Muscle of leg (tissue), 11 donors: ENCODE results near the gene BAD. TPM values are rescaled to one million over a fixed set of nuclear protein-coding genes. Genes with fewer than 3 reads are reported as not detected.

Experiments used
- DNase-seq: peaks from one replicate; pipeline ENCODE4 v3.0.0; 2013
- H3K27ac ChIP-seq: one replicate; pipeline ENCODE4 v1.5.1; 2013; ENCODE audit warnings: mild to moderate bottlenecking, low read length, control low read depth
- H3K27me3 ChIP-seq: one replicate; pipeline ENCODE4 v1.6.1; 2013; ENCODE audit warnings: low read length; ENCODE audit not compliant: control insufficient read depth, insufficient read depth
- H3K36me3 ChIP-seq: one replicate; pipeline ENCODE4 v1.6.1; 2013; ENCODE audit warnings: low read length; ENCODE audit not compliant: control insufficient read depth, insufficient read depth
- H3K4me1 ChIP-seq: one replicate; pipeline ENCODE4 v1.6.1; 2013; ENCODE audit warnings: low read length; ENCODE audit not compliant: control insufficient read depth, insufficient read depth
- H3K4me3 ChIP-seq: one replicate; pipeline ENCODE4 v1.5.1; 2013; ENCODE audit warnings: low read length, control low read depth
- H3K9me3 ChIP-seq: replicated peaks from 2 replicates; pipeline ENCODE4 v1.6.1; 2013; ENCODE audit warnings: low read depth, low read length; ENCODE audit not compliant: control insufficient read depth
- WGBS: methylation state at CpG from one replicate; pipeline ENCODE4 v1.1.5; 2013; ENCODE audit warnings: missing lambda C conversion rate; ENCODE audit not compliant: insufficient coverage; 5-methylcytosine and 5-hydroxymethylcytosine counted together
- polyA plus RNA-seq, 8 donors: library from polyadenylated mRNA; unstranded; fragments of 120-200 nt; gene quantifications; one replicate each; pipeline versions ENCODE4 v1.2.1 to v1.2.3, GENCODE V29; 2013; ENCODE audit warnings: inconsistent platforms in 1 of 8, low replicate concordance in 1 of 8; ENCODE audit not compliant: insufficient read length in 8 of 8, insufficient read depth in 1 of 8
- total RNA-seq: library from RNA; stranded (reverse); fragments of 120-200 nt; gene quantifications from one replicate; pipeline ENCODE4 v1.2.4, GENCODE V29; 2013

The BAD gene
- total and polyA plus RNA-seq, 9 donors, result 28.0 to 52.2 (median 35.3) TPM

GRCh38 chr11:64220798-64221197, 63.7 kb downstream of the BAD start:
- no peak overlapping the region for H3K27ac ChIP-seq
- WGBS, result 81% methylated on average over 9 of the region's 14 CpGs
- peaks cover 26% of the 10 kb centered on the region for H3K36me3 ChIP-seq
- H3K9me3 ChIP-seq, result no peaks in the 10 kb centered on the region
- no peak overlapping the region for H3K4me3 ChIP-seq
- H3K4me1 ChIP-seq, result peaks cover 50% of the 10 kb centered on the region
- H3K27me3 ChIP-seq, result no peaks in the 10 kb centered on the region
- DNase-seq, result no peak

GRCh38 chr11:64220271-64220670, 64.2 kb downstream of the BAD start:
- no peaks in the 10 kb centered on the region for H3K9me3 ChIP-seq
- peaks cover 26% of the 10 kb centered on the region for H3K36me3 ChIP-seq
- peaks cover 45% of the 10 kb centered on the region for H3K4me1 ChIP-seq
- no peak overlapping the region for H3K4me3 ChIP-seq
- WGBS, result 90% methylated on average over 16 of the region's 17 CpGs
- no peaks in the 10 kb centered on the region for H3K27me3 ChIP-seq
- no peak for DNase-seq
- H3K27ac ChIP-seq, result no peak overlapping the region

Other genes with a start within 250 kb of the BAD start
- gene FLRT1, start 248.7 kb downstream of the BAD start, total RNA-seq, result 1.2 TPM
- 1 to 10 TPM; 2.1 to 6.2 (median 3.0) TPM for gene FLRT1, start 248.7 kb downstream of the BAD start, polyA plus RNA-seq
- gene MACROD1, start 118.6 kb downstream of the BAD start, total RNA-seq, result 107 TPM
- 10 to 100 TPM; 46.1 to 82.9 (median 63.1) TPM for gene MACROD1, start 118.6 kb downstream of the BAD start, polyA plus RNA-seq
- gene STIP1, start 98.5 kb downstream of the BAD start, total RNA-seq, result 90.7 TPM
- gene STIP1, start 98.5 kb downstream of the BAD start, polyA plus RNA-seq, result 100 to 1,000 TPM; 120 to 141 (median 128) TPM
- gene FERMT3, start 77.9 kb downstream of the BAD start, total RNA-seq, result 4.9 TPM
- gene FERMT3, start 77.9 kb downstream of the BAD start, polyA plus RNA-seq, result 10 to 100 TPM in 5 of 8 donors, 1 to 10 TPM in 3; 6.0 to 12.2 (median 10.3) TPM
- 70.7 TPM for gene TRPT1, start 58.5 kb downstream of the BAD start, total RNA-seq
- 10 to 100 TPM; 42.3 to 78.9 (median 62.9) TPM for gene TRPT1, start 58.5 kb downstream of the BAD start, polyA plus RNA-seq
- gene NUDT22, start 58.4 kb downstream of the BAD start, total RNA-seq, result 27.6 TPM
- gene NUDT22, start 58.4 kb downstream of the BAD start, polyA plus RNA-seq, result 10 to 100 TPM; 16.2 to 25.8 (median 21.6) TPM
- 13.6 TPM for gene DNAJC4, start 54.1 kb downstream of the BAD start, total RNA-seq
- gene DNAJC4, start 54.1 kb downstream of the BAD start, polyA plus RNA-seq, result 10 to 100 TPM; 48.7 to 75.1 (median 53.1) TPM
- 54.0 TPM for gene VEGFB, start 50.1 kb downstream of the BAD start, total RNA-seq
- 100 to 1,000 TPM in 3 of 8 donors, 10 to 100 TPM in 5; 86.1 to 109 (median 92.7) TPM for gene VEGFB, start 50.1 kb downstream of the BAD start, polyA plus RNA-seq
- gene FKBP2, start 43.6 kb downstream of the BAD start, total RNA-seq, result 40.4 TPM
- gene FKBP2, start 43.6 kb downstream of the BAD start, polyA plus RNA-seq, result 10 to 100 TPM; 40.6 to 60.6 (median 53.9) TPM
- gene PPP1R14B, start 37.7 kb downstream of the BAD start, total RNA-seq, result 252 TPM
- 100 to 1,000 TPM; 170 to 222 (median 194) TPM for gene PPP1R14B, start 37.7 kb downstream of the BAD start, polyA plus RNA-seq
- gene PLCB3, start 33.1 kb downstream of the BAD start, total RNA-seq, result 10.4 TPM
- 10 to 100 TPM in 7 of 8 donors, 1 to 10 TPM in 1; 9.9 to 17.6 (median 13.0) TPM for gene PLCB3, start 33.1 kb downstream of the BAD start, polyA plus RNA-seq
- gene GPR137, start 1.2 kb upstream of the BAD start, total RNA-seq, result 7.7 TPM
- gene GPR137, start 1.2 kb upstream of the BAD start, polyA plus RNA-seq, result 10 to 100 TPM; 17.7 to 30.7 (median 20.0) TPM
- 0.13 TPM for gene KCNK4, start 6.6 kb upstream of the BAD start, total RNA-seq
- under 1 TPM in 1 of 8 donors, not detected in 7; 0.08 TPM for gene KCNK4, start 6.6 kb upstream of the BAD start, polyA plus RNA-seq
- gene CATSPERZ, start 15.7 kb upstream of the BAD start, total RNA-seq, result not detected
- gene CATSPERZ, start 15.7 kb upstream of the BAD start, polyA plus RNA-seq, result under 1 TPM in 1 of 8 donors, not detected in 7; 0.14 TPM
- 30.1 TPM for gene ESRRA, start 20.9 kb upstream of the BAD start, total RNA-seq
- 10 to 100 TPM; 26.1 to 35.9 (median 30.5) TPM for gene ESRRA, start 20.9 kb upstream of the BAD start, polyA plus RNA-seq
- gene TRMT112, start 32.9 kb upstream of the BAD start, total RNA-seq, result 306 TPM
- 100 to 1,000 TPM; 177 to 218 (median 197) TPM for gene TRMT112, start 32.9 kb upstream of the BAD start, polyA plus RNA-seq
- gene PRDX5, start 33.5 kb upstream of the BAD start, total RNA-seq, result 144 TPM
- 100 to 1,000 TPM; 128 to 175 (median 165) TPM for gene PRDX5, start 33.5 kb upstream of the BAD start, polyA plus RNA-seq
- gene CCDC88B, start 55.5 kb upstream of the BAD start, total RNA-seq, result 2.8 TPM
- gene CCDC88B, start 55.5 kb upstream of the BAD start, polyA plus RNA-seq, result 1 to 10 TPM; 2.8 to 5.6 (median 4.5) TPM
- gene RPS6KA4, start 74.5 kb upstream of the BAD start, total RNA-seq, result 14.1 TPM
- 10 to 100 TPM; 13.3 to 19.8 (median 16.0) TPM for gene RPS6KA4, start 74.5 kb upstream of the BAD start, polyA plus RNA-seq